ENCODE measurements around the gene PPM1L.

Gene PPM1L

DNA sequence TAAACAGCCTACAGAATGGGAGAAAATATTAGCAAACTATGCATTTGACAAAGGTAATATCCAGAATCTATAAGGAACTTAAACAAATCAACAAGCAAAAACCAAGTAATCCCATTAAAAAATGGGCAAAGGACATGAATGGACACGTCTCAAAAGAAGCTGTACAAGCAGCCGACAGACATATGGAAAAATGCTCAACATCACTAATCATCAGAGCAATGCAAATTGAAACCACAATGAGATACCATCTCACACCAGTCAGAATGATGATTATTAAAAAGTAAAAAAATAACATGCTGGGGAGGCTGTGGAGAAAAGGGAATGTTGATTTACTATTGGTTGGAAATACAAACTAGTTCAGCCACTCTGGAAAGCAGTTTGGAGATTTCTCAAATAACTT, 30.7 kb upstream of the PPM1L start:
- no peak for DNase-seq (ENCODE audit: low spot score)
- TF ChIP-seq, protein P1, sequence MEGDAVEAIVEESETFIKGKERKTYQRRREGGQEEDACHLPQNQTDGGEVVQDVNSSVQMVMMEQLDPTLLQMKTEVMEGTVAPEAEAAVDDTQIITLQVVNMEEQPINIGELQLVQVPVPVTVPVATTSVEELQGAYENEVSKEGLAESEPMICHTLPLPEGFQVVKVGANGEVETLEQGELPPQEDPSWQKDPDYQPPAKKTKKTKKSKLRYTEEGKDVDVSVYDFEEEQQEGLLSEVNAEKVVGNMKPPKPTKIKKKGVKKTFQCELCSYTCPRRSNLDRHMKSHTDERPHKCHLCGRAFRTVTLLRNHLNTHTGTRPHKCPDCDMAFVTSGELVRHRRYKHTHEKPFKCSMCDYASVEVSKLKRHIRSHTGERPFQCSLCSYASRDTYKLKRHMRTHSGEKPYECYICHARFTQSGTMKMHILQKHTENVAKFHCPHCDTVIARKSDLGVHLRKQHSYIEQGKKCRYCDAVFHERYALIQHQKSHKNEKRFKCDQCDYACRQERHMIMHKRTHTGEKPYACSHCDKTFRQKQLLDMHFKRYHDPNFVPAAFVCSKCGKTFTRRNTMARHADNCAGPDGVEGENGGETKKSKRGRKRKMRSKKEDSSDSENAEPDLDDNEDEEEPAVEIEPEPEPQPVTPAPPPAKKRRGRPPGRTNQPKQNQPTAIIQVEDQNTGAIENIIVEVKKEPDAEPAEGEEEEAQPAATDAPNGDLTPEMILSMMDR (IDR thresholded peaks at IDR 0.05; ENCODE audit: extremely low read depth, missing control alignments), result no peak

- TF ChIP-seq, protein P1 (IDR thresholded peaks at IDR 0.05; ENCODE audit: extremely low read depth, missing control alignments), result no peak
- DNase-seq (ENCODE audit: low spot score), result no peak
Observed at GRCh38 chr3:160735826-160736225, 20.2 kb upstream of the PPM1L start.

DNA sequence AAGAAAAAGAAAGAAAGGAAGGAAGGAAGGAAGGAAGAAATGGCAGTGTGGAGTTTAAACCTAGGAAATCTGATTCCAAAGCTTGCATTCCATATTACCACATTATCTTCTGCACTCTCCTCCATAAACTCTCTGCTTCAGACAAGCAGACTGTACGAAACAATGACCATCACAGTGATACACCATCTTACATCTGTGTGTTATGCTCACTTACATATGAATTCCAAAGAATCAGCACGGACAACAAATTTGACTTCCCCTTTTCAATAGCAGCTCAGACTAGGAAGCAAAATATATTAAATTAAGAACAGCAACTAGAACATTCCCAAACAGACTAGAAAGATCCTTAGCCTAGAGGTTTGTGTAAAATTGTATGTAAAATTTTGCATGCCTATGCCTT, 18.0 kb upstream of the PPM1L start:
- DNase-seq (ENCODE audit: low spot score), result no peak

DNA sequence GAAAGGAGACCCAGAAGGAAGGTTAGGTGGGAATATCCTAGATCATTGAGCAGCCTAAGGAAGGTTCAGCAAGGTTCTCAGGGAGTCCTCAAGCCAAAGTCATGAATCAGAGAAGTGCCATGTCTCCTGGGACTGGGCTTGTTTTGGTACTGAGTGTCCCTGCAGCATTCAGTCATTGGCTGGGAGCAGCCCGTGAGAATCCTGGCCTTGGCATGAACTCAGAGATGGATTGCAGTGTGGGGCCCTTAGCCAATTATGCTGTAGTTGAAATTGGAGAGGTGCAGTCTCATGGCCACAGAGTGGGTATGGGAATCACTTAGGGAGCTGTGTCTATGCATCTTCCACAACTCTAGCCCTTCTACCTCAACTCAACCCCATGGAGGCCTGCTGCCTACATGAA, 17.0 kb upstream of the PPM1L start:
- DNase-seq (ENCODE audit: low spot score), result no peak

More for the DNA sequence above, 18.0 kb upstream of the PPM1L start:
- TF ChIP-seq, protein P1 (IDR thresholded peaks at IDR 0.05; ENCODE audit: extremely low read depth, missing control alignments), result no peak

DNA sequence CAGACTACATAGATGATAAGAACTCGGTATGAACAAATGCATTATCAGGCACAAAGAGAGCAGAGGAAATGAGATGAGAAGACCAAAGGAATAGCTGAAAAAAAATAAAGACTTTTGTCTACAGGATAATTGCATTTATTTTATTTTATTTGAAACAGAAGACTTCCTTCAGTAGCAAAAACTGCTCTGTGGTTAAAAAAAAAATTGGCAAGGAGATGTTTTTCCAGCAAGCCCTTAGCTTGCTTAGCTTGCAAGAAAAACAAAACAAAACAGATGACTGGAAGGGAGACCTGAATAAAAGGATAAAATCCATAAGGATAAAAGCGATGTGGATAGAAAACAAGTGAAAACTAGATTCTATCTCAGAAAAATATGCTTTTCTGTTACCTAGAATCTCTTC, 9.1 kb upstream of the PPM1L start:
- no peak for DNase-seq (ENCODE audit: low spot score)
- TF ChIP-seq, protein P1 (IDR thresholded peaks at IDR 0.05; ENCODE audit: extremely low read depth, missing control alignments), result no peak

More for the DNA sequence above, 17.0 kb upstream of the PPM1L start:
- TF ChIP-seq, protein P1 (IDR thresholded peaks at IDR 0.05; ENCODE audit: extremely low read depth, missing control alignments), result no peak

GRCh38 chr3:160747422-160747821, 8.6 kb upstream of the PPM1L start:
- TF ChIP-seq, protein P1 (IDR thresholded peaks at IDR 0.05; ENCODE audit: extremely low read depth, missing control alignments), result no peak
- DNase-seq (ENCODE audit: low spot score), result no peak

DNA sequence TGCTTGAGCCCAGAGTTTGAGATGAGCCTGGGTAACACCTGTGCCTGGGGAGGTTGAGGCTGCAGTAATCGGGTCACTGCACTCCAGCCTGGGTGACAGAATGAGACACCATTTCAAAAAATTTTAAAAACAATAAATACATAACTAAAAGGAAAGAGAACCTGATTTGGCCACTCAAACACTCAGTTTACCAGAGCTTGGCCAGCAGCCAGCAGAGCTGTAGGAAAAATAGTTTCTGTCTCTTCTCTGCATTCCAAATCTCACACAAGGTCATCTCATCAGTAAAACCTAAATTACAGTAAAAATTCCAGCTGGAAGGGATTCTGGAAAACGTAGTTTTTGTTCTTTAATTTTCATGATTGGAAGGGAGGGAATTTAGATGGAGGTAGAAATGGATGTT, 7.8 kb upstream of the PPM1L start:
- DNase-seq (ENCODE audit: low spot score), result no peak
- TF ChIP-seq, protein P1 (IDR thresholded peaks at IDR 0.05; ENCODE audit: extremely low read depth, missing control alignments), result no peak
